ENCODE results near the gene UQCC2. TPM values are rescaled to one million over a fixed set of nuclear protein-coding genes. Genes with fewer than 3 reads are reported as not detected.

Gene UQCC2
- total and polyA plus RNA-seq, 2 of the 4 experiments (the other 2 are of a cell fraction), result 13.8 to 34.5 TPM

DNA sequence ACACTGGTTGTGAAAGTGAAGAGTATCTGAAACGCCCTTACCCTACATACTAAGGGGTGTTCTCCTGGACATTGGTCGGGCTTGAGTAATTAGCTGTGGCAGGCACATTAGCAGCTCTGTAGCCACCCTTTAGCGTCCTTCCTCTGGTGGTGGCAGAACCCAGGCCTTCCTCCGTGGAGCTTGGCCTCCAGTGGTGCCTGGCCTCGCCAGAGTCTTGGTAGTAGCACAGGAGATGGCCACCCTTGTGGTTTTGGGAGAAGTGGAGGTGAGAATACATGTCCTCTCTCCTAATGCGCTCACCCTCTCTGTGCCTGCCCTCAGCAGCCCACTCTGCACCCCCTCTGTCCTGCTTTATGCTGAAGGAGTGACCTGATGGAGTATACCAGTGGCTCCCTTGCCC, 17.6 kb upstream of the UQCC2 start:
- no peak overlapping the region for H3K9ac ChIP-seq (ENCODE audit: low read depth, low read length)
- H2AFZ ChIP-seq (replicated peaks; ENCODE audit: low read length, poor library complexity), result no peak overlapping the region
- H3K23ac ChIP-seq (ENCODE audit: low read depth, low read length), result no peak overlapping the region
- H3K4me1 ChIP-seq (ENCODE audit: control insufficient read depth, insufficient read depth, low read length), result no peaks in the 10 kb centered on the region
- no peak overlapping the region for H2BK15ac ChIP-seq (ENCODE audit: low read depth, low read length)
- dilution Hi-C loops (cut with HindIII; ENCODE audit: low sequenced_read_pairs, unreplicated experiment), result no loop called here
- H3K27me3 ChIP-seq (ENCODE audit: control insufficient read depth, insufficient read depth, low read length), result peaks cover 26% of the 10 kb centered on the region
- no peak overlapping the region for H3K4ac ChIP-seq (ENCODE audit: low read depth, low read length)
- H4K20me1 ChIP-seq (ENCODE audit: insufficient read depth, low read length), result no peaks in the 10 kb centered on the region
- H3K36me3 ChIP-seq (ENCODE audit: control insufficient read depth, insufficient read depth, low read length), result no peaks in the 10 kb centered on the region
- H4K91ac ChIP-seq (ENCODE audit: insufficient read depth, low read depth, low read length), result no peak overlapping the region
- H2BK20ac ChIP-seq (ENCODE audit: low read depth, low read length), result no peak overlapping the region
- no peaks in the 10 kb centered on the region for H3K79me1 ChIP-seq (ENCODE audit: low read depth in 1 of 2, low read length in 2 of 2)
- H3K9me3 ChIP-seq (ENCODE audit: control insufficient read depth, insufficient read depth, low read length), result no peaks in the 10 kb centered on the region
- H3K56ac ChIP-seq (ENCODE audit: extremely low read depth, insufficient read depth, low read length), result no peak overlapping the region
- H3K4me2 ChIP-seq (ENCODE audit: low read depth, low read length), result no peak overlapping the region
- TF ChIP-seq RAD21 (IDR thresholded peaks at IDR 0.05; ENCODE audit: low read length), result no peak
- TF ChIP-seq, protein P1, sequence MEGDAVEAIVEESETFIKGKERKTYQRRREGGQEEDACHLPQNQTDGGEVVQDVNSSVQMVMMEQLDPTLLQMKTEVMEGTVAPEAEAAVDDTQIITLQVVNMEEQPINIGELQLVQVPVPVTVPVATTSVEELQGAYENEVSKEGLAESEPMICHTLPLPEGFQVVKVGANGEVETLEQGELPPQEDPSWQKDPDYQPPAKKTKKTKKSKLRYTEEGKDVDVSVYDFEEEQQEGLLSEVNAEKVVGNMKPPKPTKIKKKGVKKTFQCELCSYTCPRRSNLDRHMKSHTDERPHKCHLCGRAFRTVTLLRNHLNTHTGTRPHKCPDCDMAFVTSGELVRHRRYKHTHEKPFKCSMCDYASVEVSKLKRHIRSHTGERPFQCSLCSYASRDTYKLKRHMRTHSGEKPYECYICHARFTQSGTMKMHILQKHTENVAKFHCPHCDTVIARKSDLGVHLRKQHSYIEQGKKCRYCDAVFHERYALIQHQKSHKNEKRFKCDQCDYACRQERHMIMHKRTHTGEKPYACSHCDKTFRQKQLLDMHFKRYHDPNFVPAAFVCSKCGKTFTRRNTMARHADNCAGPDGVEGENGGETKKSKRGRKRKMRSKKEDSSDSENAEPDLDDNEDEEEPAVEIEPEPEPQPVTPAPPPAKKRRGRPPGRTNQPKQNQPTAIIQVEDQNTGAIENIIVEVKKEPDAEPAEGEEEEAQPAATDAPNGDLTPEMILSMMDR (conservative IDR thresholded peaks at IDR 0.05; ENCODE audit: low read depth, low read length), result no peak
- TF ChIP-seq NFE2L2 (IDR thresholded peaks at IDR 0.05; ENCODE audit: low read depth, low read length), result no peak
- no peak for TF ChIP-seq RCOR1 (IDR thresholded peaks at IDR 0.05; ENCODE audit: insufficient replicate concordance, low read length)
- no peak for ATAC-seq (ENCODE audit: low read depth)
- H3K9me1 ChIP-seq (ENCODE audit: insufficient read depth, low read length), result no peaks in the 10 kb centered on the region
- DNase-seq, result no peak
- in situ Hi-C loops (cut with MboI; ENCODE audit: low sequenced_read_pairs), result no loop called here
- ChIA-PET CTCF (no interaction called here), POLR2A (ENCODE audit: unreplicated experiment) (no interaction called here)
- H3K27ac ChIP-seq (ENCODE audit: insufficient read depth, low read length), result no peak overlapping the region
- no peak overlapping the region for H2BK120ac ChIP-seq (ENCODE audit: low read depth, low read length)
- H3K4me3 ChIP-seq (ENCODE audit: insufficient read depth, low read depth, low read length), result no peak overlapping the region
- intact Hi-C loops (cut with micrococcal nuclease), result no loop called here
- no peak overlapping the region for H4K5ac ChIP-seq (ENCODE audit: low read depth, low read length)
- no peak overlapping the region for H2BK5ac ChIP-seq (ENCODE audit: low read depth, low read length, poor library complexity, severe bottlenecking)
- no CpG with 5 or more reads among the region's 6 CpGs for WGBS, 2 experiments (ENCODE audit: extremely low coverage in 2 of 2, insufficient read length in 1 of 2)
- no peak overlapping the region for H4K8ac ChIP-seq (ENCODE audit: low read depth in 2 of 2, low read length in 2 of 2)
- BruUV-seq (replicated peaks), result no TSS peak
- no peak overlapping the region for H2AK5ac ChIP-seq (ENCODE audit: low read depth, low read length)
- H2AK9ac ChIP-seq (replicated peaks; ENCODE audit: low read depth, low read length, poor library complexity), result no peak overlapping the region
- H3K14ac ChIP-seq (replicated peaks; ENCODE audit: low read depth, low read length), result no peak overlapping the region
- no peak overlapping the region for H3K18ac ChIP-seq (ENCODE audit: low read depth, low read length)

Data from IMR-90 (cell line).